ENCODE data around the gene MSS51.

MSS51 gene

DNA sequence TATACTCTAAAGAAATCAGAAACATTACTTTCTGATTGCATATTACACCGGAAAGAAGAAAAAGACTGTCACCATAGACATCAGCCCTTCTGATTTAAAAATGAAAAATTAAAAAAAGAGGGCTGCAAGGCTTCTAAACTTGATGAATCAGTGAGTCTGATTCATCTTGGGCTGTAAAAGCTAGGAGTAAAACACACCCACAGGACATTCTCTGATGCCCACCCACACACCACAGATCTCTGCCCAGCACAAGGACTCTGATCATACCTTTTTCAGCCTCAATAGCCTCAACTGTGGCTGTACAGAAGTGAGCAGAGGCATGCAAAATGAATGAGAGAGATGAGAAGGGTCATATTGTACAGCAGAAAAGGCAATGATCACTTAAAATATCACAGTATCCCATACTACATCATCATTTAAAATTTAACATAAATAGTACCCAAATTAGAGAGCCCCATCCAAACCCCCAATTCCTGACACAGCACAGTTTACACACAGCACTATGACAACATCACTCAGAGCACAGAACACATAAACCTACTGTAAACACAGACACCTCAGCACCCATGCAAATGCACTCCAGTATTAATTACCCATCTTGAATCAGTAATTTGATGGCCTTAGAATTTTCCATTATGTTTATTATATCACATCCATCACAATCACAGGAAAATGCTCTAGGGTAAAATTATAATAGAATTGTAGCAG lies 6.4 kb upstream of the MSS51 start:
- no peak overlapping the region for H3K27ac Mint-ChIP-seq
- no peak overlapping the region for H3K4me3 Mint-ChIP-seq
- no peaks in the 10 kb centered on the region for H3K27me3 Mint-ChIP-seq
- peaks cover 28% of the 10 kb centered on the region for H3K36me3 Mint-ChIP-seq
- CTCF ChIA-PET: no interaction called here
- H3K4me1 Mint-ChIP-seq: no peaks in the 10 kb centered on the region
- H3K9me3 Mint-ChIP-seq: no peaks in the 10 kb centered on the region
- no peak for DNase-seq

DNA sequence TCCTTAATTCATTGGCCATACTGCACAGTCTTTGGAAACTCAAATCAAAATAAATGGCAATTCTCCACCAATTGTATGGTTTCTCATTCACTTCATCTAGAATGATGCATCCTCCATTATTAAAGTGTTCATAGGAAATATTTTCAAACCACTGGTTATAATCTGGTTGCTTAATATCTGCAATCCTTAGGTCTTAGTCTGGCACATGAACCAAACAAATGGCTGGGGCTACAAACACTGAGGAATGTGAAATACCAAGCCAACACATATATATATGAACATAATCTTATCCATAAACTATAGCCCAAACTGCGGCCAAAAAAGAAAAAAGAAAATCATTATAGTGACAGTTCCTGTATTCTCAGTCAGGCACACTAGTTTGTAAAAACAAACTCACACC lies 5.7 kb upstream of the MSS51 start:
- no peak for DNase-seq
- Mint-ChIP-seq H3K36me3 (peaks cover 23% of the 10 kb centered on the region), H3K4me1 (no peaks in the 10 kb centered on the region), H3K27ac (no peak overlapping the region), H3K4me3 (no peak overlapping the region), H3K9me3 (no peaks in the 10 kb centered on the region), H3K27me3 (no peaks in the 10 kb centered on the region)
- CTCF ChIA-PET: no interaction called here

DNA sequence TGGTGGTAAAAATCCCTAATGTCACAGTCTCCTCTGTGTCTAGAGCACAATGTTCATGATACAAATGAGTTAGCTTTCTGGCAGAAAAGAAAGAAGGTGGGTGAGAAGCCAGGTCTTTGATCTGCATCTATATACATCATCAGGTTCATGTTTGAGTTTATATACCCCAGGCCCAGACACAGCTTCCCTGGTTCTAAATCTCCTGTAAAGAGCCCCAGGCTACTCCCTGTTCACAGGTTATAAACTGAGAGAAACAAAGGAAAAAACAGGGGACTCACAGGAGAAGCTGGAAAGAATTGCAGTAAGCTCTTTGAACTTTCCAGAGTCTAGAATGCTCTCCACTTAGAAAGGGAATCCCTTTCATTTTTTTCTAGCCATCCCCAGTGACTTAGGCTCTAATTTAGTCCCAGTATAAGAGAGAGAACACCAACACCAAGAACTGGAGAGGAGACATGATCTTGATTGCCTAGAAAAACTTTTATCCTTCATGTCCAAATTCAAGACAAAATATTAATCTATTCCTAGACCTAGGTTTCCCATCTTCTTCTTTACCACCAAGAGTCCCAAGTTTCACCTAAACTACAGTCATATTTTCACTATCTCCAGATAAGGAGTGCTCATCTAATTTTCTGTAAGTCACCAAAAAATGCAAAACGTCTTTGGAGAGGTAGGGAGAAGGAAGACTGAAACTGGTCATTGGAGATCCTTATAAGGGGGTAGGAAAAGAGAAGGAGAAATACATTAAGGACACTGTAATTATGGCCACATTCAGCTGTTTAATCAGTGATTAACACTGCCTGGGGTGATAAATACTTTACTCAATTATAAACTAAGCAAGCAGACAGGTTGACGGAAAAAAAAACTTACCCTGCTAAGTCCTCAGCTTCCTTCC lies 469 bp downstream of the MSS51 start:
- no peak for DNase-seq
- Mint-ChIP-seq H3K27me3 (no peaks in the 10 kb centered on the region), H3K27ac (no peak overlapping the region), H3K4me1 (peaks cover 11% of the 10 kb centered on the region), H3K36me3 (peaks cover 12% of the 10 kb centered on the region), H3K4me3 (no peak overlapping the region), H3K9me3 (no peaks in the 10 kb centered on the region)
- CTCF ChIA-PET: interaction anchor here (1.7 kb wide), 1 partner anchor 12 kb away, joined by 3 read pairs; no protein-coding TSS in a partner anchor

DNA sequence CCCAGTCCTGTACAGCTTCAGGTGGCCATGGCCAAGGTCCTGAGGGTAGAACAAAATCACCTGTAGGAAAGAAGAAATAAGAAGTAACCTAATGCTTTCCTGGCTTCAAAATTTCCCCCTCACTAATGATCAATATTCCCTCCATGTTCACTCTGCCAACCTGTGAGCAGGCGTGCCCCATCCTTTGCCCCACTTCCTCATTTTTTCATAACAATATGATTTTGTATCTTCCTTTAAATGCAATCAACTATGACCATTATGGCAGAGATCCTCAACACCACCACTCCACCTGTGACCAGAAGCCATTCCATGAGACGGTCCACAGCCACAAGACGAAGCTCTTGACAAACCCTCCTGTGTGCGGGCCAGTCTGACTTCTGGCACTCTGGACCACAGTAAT lies 7.0 kb downstream of the MSS51 start:
- DNase-seq: no peak
- Mint-ChIP-seq H3K4me3 (no peak overlapping the region), H3K9me3 (no peaks in the 10 kb centered on the region), H3K36me3 (peaks cover 43% of the 10 kb centered on the region), H3K27ac (no peak overlapping the region), H3K4me1 (no peaks in the 10 kb centered on the region), H3K27me3 (no peaks in the 10 kb centered on the region)
- CTCF ChIA-PET: no interaction called here

DNA sequence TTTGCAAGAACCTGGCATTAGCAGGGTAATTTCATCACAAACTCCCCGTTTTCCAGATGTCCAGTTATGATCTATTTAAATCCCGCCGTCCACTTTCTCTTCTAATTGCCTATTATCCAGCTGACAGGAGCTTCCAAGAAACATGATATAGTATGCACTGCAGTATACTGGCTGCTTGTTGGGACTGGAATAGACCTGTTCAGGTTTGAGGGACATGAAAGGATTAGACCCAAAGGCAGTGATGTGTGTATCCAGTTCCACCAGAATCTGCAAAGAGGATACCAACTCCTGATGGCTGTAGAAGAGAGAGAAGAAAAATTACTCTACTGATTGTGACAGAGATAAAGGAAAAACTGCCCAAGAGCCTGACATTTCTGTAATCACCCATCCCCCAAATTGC lies 8.9 kb downstream of the MSS51 start:
- no peaks in the 10 kb centered on the region for H3K9me3 Mint-ChIP-seq
- no peak for DNase-seq
- no peaks in the 10 kb centered on the region for H3K27me3 Mint-ChIP-seq
- H3K27ac Mint-ChIP-seq: no peak overlapping the region
- CTCF ChIA-PET: no interaction called here
- peaks cover 45% of the 10 kb centered on the region for H3K36me3 Mint-ChIP-seq
- H3K4me3 Mint-ChIP-seq: no peak overlapping the region
- H3K4me1 Mint-ChIP-seq: no peaks in the 10 kb centered on the region

DNA sequence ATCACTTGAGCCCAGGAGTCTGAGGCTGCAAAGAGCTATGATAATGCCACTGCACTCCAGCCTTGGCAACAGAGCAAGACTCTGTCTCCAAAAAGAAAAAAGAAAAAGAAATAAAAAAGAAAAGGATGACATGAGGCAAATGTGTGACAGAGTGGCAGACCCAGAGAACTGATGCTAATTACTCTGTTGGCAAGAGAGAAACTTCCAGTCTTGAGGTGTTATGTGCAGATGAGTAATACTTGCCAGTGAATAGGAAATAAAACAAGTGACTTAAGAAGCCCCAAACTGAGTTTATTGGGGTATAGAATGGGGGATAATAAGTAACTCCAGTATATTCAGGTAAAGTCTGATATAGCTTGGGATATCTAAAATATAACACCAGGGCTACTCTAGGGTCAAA lies 10.1 kb downstream of the MSS51 start:
- Mint-ChIP-seq H3K4me1 (no peaks in the 10 kb centered on the region), H3K27me3 (no peaks in the 10 kb centered on the region), H3K4me3 (no peak overlapping the region), H3K9me3 (no peaks in the 10 kb centered on the region), H3K27ac (no peak overlapping the region), H3K36me3 (peaks cover 45% of the 10 kb centered on the region)
- DNase-seq: no peak
- CTCF ChIA-PET: no interaction called here

DNA sequence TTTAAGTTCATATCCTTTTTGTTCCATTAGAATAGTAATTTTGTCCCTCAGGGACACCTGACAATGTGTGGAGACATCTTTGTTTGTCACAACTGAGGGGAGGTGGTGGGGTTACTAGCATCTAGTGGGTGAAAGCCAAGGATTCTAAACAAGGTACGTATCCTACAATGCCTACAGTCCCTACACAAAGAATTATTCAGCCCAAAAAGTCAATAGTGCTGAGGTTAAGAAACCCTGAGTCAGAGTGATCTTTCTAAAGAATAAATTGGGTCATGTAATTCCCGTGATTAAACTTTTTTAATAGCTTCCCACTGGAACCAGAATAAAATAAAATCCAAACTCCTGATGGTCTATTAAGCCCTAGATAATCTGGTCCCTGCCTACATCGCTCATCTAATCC lies 16.8 kb downstream of the MSS51 start:
- Mint-ChIP-seq H3K9me3 (no peaks in the 10 kb centered on the region), H3K27me3 (peaks cover 9% of the 10 kb centered on the region), H3K27ac (no peak overlapping the region), H3K4me1 (peaks cover 28% of the 10 kb centered on the region), H3K36me3 (peaks cover 9% of the 10 kb centered on the region), H3K4me3 (no peak overlapping the region)
- CTCF ChIA-PET: no interaction called here
- DNase-seq: no peak

DNA sequence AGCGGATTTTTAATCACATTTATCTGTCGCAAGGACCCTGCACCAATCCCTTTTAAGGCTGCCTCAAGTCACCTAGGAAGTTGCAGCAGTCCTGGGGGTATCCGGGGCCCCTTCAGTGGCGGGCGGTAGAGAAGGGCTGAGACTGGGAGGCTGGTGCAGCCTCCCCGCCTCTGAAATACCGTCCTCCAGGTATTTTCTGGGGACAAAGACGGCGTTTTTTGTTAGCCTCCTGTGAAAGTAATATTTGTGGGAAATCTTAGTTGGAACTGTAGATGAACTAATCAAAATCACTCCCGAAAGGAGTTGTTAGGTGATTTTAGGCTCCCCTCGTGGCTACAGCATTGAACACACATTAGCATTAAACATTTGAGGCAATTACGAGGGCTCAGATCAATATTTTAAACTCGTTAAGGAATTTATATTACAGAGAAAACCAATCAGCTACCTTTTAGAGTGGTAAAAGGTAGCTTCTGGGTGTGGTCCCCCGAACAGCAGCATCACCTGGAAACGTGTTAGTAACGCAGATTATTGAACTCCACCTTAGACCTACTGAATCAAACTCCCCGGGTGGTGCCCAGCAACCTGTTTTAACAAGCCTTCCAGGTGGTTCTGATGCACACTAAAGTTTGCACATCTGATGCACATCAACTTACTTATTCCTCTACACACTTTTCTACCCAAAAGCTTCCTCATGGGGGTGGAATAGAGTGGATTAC lies 19.0 kb downstream of the MSS51 start:
- Mint-ChIP-seq H3K27ac (peak overlapping the region; percentile 77), H3K4me1 (peaks cover 44% of the 10 kb centered on the region)
- CTCF ChIA-PET: no interaction called here

DNA sequence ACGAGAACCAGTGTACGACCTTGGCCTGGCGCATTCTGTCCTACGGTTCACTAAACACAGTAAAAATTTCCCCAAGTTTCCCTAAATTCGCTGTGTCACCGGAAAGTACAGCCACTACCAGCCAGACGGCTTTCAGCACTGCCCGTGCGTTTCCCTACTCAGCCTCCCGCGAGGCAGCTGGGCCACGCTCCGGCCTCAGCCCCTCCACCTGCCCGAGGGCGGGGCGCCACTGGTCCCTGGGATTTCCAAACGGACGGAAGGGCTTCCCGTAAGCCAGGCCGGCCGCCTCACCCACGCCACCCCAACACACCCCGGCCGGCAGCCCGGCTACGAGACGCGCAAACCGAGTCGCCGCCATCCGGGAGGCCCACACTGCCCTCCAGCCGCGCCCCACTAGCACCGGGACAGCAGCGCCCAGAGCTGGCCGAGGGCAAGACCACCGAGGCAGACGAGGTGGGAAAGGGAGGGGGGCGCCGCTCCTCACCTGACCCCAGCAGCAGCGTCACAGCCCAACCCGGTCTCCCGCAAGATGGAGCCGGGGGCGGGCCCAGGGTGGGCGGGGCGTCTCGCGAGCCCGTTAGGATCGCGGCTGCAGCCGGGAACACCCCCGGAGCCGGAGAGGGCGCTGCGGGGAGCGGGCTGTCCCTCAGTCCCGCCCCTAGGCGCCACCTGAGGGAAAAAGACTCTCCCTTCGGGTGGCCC lies 19.7 kb downstream of the MSS51 start, which contains the start of gene ANXA7:
ANXA7 (minus strand) TSS at position 531 of the 702 bp plus-strand sequence. CDS start 13,202 bp downstream, outside the sequence.
- CTCF ChIA-PET: no interaction called here
- Mint-ChIP-seq H3K4me3 (peak within 1 kb of the TSS; percentile 93), H3K36me3 (peaks cover 22% of the 10 kb centered on the region), H3K27ac (peak within 1 kb of the TSS; percentile 90), H3K4me1 (peaks cover 51% of the 10 kb centered on the region), H3K9me3 (no peaks in the 10 kb centered on the region), H3K27me3 (peaks cover 9% of the 10 kb centered on the region)
- DNase-seq: peak; percentile 97

More for the DNA sequence above, 19.0 kb downstream of the MSS51 start:
- H3K27me3 Mint-ChIP-seq: peaks cover 9% of the 10 kb centered on the region
- H3K36me3 Mint-ChIP-seq: peaks cover 19% of the 10 kb centered on the region
- DNase-seq: no peak
- H3K9me3 Mint-ChIP-seq: no peaks in the 10 kb centered on the region
- H3K4me3 Mint-ChIP-seq: peak overlapping the region; percentile 93

DNA sequence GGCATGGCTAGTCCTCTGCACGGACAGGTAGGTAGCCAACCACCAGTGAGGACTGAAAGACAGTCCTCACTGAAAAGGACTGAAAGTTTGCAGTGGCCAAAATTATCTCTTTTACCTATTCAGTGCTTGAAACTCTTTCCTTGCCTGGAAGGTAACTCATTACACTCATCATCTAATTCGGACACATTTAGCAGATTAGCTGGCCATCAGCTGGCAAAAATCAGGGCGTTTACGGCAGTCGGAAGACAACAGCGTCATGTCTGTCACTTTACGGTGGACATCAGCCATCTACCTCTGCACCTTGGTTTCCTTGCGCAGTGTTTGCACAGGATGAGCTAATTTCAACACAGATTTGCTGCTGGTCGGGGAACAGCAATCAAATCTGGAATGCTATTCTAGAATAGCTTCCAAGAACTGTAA lies 20.2 kb downstream of the MSS51 start:
- H3K27ac Mint-ChIP-seq: peak overlapping the region; percentile 90
- H3K36me3 Mint-ChIP-seq: peaks cover 22% of the 10 kb centered on the region
- peak; percentile 63 for DNase-seq
- CTCF ChIA-PET: no interaction called here
- H3K9me3 Mint-ChIP-seq: no peaks in the 10 kb centered on the region
- peaks cover 9% of the 10 kb centered on the region for H3K27me3 Mint-ChIP-seq
- H3K4me1 Mint-ChIP-seq: peaks cover 52% of the 10 kb centered on the region
- peak overlapping the region; percentile 93 for H3K4me3 Mint-ChIP-seq

DNA sequence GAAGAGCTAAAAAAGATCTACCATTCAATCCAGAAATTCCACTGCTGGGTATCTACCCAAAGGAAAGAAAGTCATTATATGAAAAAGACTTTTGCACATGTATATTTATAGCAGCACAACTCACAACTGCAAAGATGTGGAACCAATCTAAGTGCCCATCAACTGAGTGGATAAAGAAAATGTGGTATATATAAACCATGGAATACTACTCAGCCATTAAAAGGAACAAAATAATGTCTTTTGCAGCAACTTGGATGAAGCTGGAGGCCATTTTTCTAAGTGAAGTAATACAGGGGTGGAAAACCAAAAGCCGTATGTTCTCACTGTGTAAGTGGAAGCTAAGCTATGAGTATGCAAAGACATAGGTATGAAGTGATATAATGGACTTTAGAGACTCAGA lies 22.5 kb downstream of the MSS51 start:
- Mint-ChIP-seq H3K27me3 (peaks cover 8% of the 10 kb centered on the region), H3K27ac (no peak overlapping the region), H3K9me3 (no peaks in the 10 kb centered on the region), H3K4me3 (no peak overlapping the region), H3K36me3 (peaks cover 33% of the 10 kb centered on the region), H3K4me1 (peaks cover 54% of the 10 kb centered on the region)
- CTCF ChIA-PET: interaction anchor here (1.5 kb wide), 1 partner anchor 13 kb away, joined by 4 read pairs; no protein-coding TSS in a partner anchor
- no peak for DNase-seq

DNA sequence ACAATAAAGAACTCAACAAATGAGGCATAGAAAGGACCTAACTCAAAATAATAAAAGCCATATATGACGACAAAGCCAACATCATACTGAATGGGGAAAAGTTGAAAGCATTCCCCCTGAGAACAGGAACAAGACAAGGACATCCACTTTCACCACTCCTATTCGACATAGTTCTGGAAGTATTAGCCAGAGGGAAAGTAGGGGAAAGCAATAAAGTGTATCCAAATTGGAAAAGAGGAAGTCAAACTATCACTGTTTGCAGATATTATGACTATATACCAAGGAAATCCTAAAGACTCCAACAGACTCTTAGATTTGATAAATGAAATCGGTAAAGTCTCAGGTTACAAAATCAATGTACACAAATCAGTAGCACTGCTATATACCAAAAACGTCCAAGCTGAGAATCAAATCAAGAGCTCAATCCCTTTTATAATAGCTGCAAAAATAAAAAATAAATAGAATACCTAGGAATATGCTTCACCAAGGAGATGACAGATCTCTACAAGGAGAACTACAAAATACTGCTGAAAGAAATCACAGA lies 24.3 kb downstream of the MSS51 start:
- no peak for DNase-seq
- Mint-ChIP-seq H3K36me3 (peaks cover 33% of the 10 kb centered on the region), H3K4me3 (no peak overlapping the region), H3K27ac (no peak overlapping the region), H3K4me1 (peaks cover 41% of the 10 kb centered on the region), H3K9me3 (no peaks in the 10 kb centered on the region), H3K27me3 (no peaks in the 10 kb centered on the region)
- CTCF ChIA-PET: no interaction called here

DNA sequence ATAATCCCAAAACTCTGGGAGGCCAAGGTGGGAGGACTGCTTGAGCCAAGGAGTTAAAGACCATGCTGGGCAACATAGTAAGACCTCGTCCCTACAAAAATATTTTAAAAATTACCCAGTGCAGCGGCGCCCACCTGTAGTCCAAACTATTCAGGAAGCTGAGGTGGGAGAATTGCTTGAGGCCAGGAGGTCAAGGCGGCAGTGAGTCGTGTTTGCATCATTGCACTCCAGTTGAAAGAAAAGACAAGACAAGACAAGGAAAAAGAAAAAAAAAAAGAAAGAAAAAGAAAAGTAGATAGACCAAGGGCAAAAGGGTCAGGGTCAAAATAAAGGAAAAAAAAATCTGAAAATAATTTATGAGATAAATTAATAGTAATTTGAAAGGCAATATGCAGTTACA lies 25.3 kb downstream of the MSS51 start:
- Mint-ChIP-seq H3K27ac (no peak overlapping the region), H3K4me1 (peaks cover 38% of the 10 kb centered on the region), H3K36me3 (peaks cover 31% of the 10 kb centered on the region), H3K27me3 (no peaks in the 10 kb centered on the region), H3K9me3 (no peaks in the 10 kb centered on the region), H3K4me3 (no peak overlapping the region)
- DNase-seq: no peak
- CTCF ChIA-PET: no interaction called here

DNA sequence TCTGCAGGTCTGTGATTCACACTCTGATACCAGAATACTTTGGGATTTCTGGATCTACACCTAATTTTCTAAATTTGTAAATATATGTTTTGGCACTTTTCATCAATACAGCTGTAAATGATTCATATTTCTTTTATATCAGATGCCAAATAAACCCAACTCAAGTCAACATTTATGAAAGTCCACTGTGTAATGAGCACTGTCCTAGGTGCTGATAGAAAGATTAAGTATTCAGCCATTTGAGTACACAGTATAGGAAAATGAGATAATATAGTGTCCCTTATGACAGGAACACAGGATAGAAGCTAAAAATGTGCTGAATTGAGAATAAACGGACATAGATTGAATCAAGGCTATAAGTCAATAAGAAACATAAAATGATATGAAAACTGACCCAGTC lies 25.9 kb downstream of the MSS51 start:
- Mint-ChIP-seq H3K9me3 (no peaks in the 10 kb centered on the region), H3K4me3 (no peak overlapping the region), H3K4me1 (peaks cover 34% of the 10 kb centered on the region), H3K27me3 (no peaks in the 10 kb centered on the region), H3K27ac (no peak overlapping the region), H3K36me3 (peaks cover 30% of the 10 kb centered on the region)
- CTCF ChIA-PET: no interaction called here
- DNase-seq: no peak

Measured in activated naive CD4-positive, alpha-beta T cell treated with anti-CD3 and anti-CD28 coated beads, Interleukin-2, amount 10 ng/mL, durations not matched to agents 7 days and 5 days (primary cell).